HUES48 (cell line): ENCODE data around the gene TMEM229B.

Experiments
- H3K27ac ChIP-seq: one replicate; pipeline ENCODE4 v1.7.0; 2013; ENCODE audit warnings: low read depth, low read length, inconsistent platforms
- H3K27me3 ChIP-seq: 2 replicates; pipeline ENCODE4 v1.6.1; 2013; ENCODE audit warnings: mild to moderate bottlenecking, low read length; ENCODE audit not compliant: control insufficient read depth, insufficient read depth
- H3K36me3 ChIP-seq: 2 replicates; pipeline ENCODE4 v1.6.1; 2013; ENCODE audit warnings: low read length; ENCODE audit not compliant: control insufficient read depth, insufficient read depth
- H3K4me1 ChIP-seq: 2 replicates; pipeline ENCODE4 v1.6.1; 2013; ENCODE audit warnings: mild to moderate bottlenecking, low read length; ENCODE audit not compliant: control insufficient read depth, insufficient read depth
- H3K4me3 ChIP-seq: 2 replicates; pipeline ENCODE4 v1.5.1; 2013; ENCODE audit warnings: mild to moderate bottlenecking, low read depth, low read length
- H3K9ac ChIP-seq: 2 replicates; pipeline ENCODE4 v1.6.1; 2013; ENCODE audit warnings: mild to moderate bottlenecking, low read depth, low read length, moderate library complexity
- H3K9me3 ChIP-seq: 2 replicates; pipeline ENCODE4 v1.6.1; 2013; ENCODE audit warnings: low read length; ENCODE audit not compliant: control insufficient read depth, insufficient read depth

The TMEM229B gene

DNA sequence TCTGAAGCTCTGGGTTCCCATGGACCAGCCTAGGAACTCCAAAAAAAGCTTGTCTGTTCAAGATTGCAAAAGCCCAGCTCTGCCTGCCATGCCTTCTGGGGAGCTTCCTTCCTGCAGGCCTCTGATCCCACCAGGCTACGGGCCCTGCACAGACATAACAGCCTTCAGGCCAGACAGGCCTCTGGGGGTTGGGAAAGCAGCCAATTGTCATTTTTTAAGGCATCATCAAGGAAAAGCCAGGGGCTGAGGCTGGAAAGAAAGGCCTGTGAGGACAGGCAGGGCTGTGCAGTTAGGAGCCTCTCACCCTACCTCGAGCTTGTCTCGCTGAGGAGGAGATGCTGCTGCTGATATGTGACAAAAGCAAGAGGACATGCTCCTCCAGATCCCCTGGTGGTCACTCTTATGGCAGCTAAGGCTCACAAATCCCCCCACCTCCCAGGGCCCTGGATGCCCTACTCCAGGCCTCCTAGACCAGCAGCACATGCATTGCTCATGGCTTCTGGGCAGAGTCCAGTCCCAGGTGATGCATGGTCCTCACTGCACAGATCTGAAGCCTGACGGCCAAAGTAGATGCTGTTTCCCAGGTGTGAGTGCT lies 2.9 kb downstream of the TMEM229B start:
- Histone ChIP-seq H3K9me3 (no peaks in the 10 kb centered on the region), H3K9ac (no peak overlapping the region), H3K27ac (no peak overlapping the region)

DNA sequence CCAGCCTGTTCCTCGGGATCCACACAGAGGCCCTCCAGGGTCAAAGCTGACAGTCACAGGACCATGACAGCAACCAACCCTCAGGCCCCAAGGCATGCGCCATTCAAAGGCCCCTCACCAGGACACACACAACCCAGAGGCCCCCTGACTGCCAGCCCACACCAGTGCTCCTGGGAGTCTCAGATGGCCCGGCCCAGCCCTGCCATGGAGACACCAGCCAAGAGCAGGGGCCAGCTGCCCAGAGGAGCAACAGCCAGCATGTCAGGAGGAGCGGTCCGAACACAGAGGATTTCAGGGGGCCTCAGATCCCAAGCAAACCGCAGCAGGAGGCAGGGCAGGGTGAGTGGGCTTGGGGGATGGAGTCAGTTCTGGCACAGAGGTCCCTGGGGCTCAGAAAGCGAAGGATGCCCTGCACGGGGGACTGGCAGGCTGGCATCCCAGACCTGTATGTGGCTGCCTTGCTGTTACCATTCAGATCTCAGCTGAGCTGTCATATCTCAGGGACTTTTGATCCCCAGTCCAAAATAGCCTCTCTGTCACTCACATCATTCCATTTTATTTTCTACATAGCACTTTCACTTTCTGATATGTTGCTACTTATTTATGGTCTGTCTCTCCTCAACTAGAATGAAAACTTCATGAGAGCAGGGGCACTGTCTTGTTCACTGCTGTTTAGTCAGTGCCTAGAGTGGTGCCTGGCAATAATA lies 4.8 kb downstream of the TMEM229B start:
- H3K27me3 ChIP-seq = no peaks in the 10 kb centered on the region

More for the DNA sequence above, 2.9 kb downstream of the TMEM229B start:
- no peaks in the 10 kb centered on the region for H3K27me3 ChIP-seq
- no peaks in the 10 kb centered on the region for H3K36me3 ChIP-seq
- H3K4me1 ChIP-seq = no peaks in the 10 kb centered on the region
- no peak overlapping the region for H3K4me3 ChIP-seq

DNA sequence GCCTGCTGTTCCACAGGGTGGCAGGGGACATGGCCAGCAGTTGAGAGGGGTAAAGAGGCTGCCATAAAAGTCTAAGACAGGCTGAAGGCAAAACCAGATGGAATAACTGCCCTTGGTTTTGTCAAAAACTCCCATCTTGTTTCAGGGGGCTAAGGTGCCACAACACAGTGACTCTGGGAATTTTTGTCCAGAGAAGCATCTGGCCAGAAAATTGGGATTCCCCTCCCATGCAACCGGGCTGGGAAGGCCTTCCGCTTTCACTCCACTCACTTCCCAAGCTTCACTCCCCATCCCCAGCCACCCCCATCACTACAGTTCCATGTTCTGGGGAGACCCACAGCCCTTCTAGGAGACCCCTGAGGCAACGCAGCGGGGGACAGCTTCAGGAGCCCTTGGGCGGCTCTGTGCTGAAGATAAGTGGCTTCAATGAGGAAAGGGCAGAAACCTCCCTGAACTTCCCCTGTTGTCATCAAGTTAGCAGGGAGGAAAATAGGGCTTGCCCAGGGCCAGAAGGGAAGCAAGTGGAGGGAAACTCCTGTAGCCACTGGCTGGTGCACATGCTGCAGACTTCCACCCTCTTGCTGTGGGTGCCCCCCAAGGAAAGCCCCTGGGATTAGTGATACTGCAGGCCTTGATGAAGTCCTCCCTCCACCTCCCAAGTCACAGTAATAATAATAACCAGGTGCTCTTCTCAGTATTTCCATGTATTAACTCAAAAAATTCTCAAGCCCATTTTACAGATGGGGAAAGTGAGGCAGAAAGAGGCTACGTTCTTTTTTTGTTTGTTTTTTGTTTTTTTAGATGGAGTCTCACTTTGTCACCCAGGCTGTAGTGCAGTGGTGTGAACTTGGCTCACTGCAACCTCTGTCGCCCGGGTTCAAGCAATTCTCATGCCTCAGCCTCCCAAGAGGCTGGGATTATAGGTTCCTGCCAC lies 6.0 kb downstream of the TMEM229B start:
- Histone ChIP-seq H3K9ac (no peak overlapping the region), H3K27ac (no peak overlapping the region), H3K4me3 (no peak overlapping the region), H3K27me3 (no peaks in the 10 kb centered on the region), H3K36me3 (no peaks in the 10 kb centered on the region), H3K9me3 (no peaks in the 10 kb centered on the region), H3K4me1 (no peaks in the 10 kb centered on the region)

More for the DNA sequence above, 4.8 kb downstream of the TMEM229B start:
- Histone ChIP-seq H3K9me3 (no peaks in the 10 kb centered on the region), H3K36me3 (no peaks in the 10 kb centered on the region), H3K4me3 (no peak overlapping the region), H3K27ac (no peak overlapping the region), H3K4me1 (no peaks in the 10 kb centered on the region), H3K9ac (no peak overlapping the region)

DNA sequence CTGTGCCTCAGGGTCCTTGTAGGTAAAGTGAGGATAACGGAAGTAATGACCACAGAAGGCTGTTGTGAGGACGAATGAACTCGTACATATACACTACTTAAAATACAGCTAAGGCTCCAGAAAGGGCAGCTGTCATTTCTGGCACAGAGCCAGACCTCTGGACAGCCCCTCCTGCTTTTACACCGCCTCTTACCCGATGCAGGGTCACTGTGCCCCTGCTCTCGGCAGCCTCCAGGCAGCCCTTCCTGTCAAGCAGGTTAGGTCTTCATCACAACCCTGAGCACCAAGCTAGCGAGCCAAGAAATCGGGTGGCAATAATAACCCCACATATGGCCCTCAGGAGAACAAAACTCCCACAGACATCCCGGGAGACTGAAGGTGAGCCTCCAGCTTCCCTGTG lies 8.5 kb downstream of the TMEM229B start:
- H3K9ac ChIP-seq = no peak overlapping the region
- no peaks in the 10 kb centered on the region for H3K4me1 ChIP-seq
- H3K27me3 ChIP-seq = no peaks in the 10 kb centered on the region
- H3K36me3 ChIP-seq = no peaks in the 10 kb centered on the region
- H3K9me3 ChIP-seq = no peaks in the 10 kb centered on the region
- no peak overlapping the region for H3K27ac ChIP-seq
- H3K4me3 ChIP-seq = no peak overlapping the region

DNA sequence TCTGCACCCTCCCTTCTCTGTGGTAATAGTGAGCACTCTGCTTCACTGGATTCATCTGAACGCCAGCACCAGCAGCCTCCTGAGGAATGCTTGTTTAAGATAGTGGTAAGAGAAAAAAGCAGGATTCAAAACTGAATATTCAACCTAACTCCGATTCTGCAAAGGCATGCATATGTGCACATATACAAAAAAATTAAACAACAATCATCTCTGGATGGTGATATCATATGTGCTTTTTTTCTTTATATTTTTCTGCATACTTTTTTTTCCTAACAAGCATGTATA lies 9.8 kb downstream of the TMEM229B start:
- Histone ChIP-seq H3K9ac (no peak overlapping the region), H3K36me3 (no peaks in the 10 kb centered on the region), H3K27ac (no peak overlapping the region), H3K27me3 (no peaks in the 10 kb centered on the region), H3K4me1 (no peaks in the 10 kb centered on the region), H3K4me3 (no peak overlapping the region), H3K9me3 (no peaks in the 10 kb centered on the region)

DNA sequence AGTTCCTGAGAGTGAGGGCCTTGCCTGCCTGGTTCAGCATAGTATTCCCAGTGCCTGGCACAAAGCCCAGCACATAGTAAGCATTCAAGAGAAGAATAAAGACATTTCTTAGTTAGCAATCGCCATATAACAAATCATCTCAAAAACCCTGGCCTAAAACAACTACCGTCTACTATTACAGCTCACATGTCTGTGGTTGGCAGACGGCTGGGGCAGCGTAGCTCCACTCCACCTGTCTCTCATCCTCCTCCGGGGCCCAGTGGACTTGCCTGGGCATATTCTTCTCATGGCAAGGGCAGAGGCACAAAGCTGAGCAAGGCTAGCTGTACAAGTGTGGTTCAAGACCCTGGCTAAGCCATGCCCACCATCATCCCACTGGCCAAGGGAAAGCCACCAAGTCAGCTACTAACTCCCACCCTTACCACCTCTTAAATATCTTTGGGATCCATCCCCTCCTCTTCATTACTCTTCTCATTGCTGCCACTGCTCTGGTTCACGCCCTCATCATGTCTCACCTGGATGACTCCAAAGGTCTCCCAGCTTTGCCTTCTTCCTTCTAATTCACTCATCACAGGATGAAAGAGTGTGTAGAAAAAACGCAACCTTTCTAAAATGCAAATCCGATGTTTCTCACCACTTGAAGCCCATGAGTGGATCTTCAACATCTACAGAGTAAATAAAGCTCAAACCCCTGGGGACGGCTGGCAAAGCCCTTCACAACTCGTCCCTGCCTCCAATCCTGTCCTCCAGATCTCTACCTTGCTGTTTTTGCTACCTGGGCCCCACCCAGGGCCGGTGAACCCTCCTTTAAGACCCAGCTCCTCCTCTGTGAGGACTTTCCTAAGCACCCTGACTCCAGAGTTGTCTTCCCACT lies 10.4 kb downstream of the TMEM229B start:
- H3K27ac ChIP-seq = no peak overlapping the region
- no peaks in the 10 kb centered on the region for H3K9me3 ChIP-seq
- H3K9ac ChIP-seq = no peak overlapping the region
- H3K4me1 ChIP-seq = no peaks in the 10 kb centered on the region
- no peaks in the 10 kb centered on the region for H3K27me3 ChIP-seq
- H3K36me3 ChIP-seq = no peaks in the 10 kb centered on the region
- no peak overlapping the region for H3K4me3 ChIP-seq

DNA sequence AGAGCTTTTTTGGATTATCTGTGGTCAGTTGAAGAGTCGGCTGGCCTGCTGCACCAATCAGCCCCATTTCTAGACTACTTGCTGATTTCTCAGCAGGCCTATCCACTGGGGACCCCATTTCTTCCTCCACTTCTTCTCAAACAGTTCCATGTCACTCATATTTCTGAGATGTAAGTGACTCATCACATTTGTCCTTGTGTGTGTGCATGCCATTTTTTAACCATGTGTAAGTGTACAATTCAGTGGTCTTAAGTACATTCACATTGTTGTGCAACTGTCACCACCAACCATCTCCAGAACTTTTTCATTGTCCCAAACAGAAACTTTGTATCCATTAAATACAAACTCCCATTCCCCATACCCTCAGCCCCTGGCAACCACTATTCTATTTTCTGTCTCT lies 14.2 kb downstream of the TMEM229B start:
- H3K27me3 ChIP-seq = no peaks in the 10 kb centered on the region
- H3K9me3 ChIP-seq = no peaks in the 10 kb centered on the region
- no peaks in the 10 kb centered on the region for H3K4me1 ChIP-seq
- H3K36me3 ChIP-seq = no peaks in the 10 kb centered on the region
- no peak overlapping the region for H3K9ac ChIP-seq
- H3K4me3 ChIP-seq = no peak overlapping the region
- H3K27ac ChIP-seq = no peak overlapping the region

DNA sequence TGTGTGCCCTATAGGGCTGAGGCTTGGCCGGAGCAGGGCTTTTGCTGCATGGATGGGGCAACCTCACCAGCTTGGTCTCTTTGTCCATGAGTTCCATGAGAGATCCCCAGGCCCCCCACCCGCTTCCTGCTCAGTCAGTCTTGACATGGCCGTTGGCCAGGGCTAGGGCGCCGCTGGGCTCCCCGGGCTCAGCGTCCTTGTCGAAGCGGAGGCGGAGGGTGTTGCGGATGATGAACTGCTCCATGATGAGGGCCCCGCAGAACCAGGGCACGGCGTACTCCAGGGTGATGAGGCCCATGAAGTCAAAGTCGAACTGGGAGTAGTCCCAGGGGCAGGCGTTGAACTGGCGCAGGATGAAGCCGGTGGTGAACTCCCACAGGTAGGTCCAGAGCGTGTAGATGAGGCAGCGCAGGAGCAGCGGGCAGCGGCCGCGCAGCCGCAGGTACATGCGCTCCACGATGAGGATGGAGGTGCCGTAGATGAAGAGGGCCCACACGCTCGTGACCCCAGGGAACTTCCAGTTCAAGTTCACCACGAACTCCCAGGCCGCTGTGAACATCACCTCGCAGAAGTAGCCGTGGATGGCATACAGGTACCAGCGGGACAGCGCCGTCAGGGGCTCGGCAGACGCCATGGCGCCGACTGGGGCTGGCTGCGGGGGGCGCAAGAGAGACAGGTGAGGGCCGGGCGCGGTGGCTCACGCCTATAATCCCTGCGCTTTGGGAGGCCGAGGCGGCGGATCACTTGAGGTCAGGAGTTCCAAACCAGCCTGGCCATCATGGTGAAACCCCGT lies 15.0 kb downstream of the TMEM229B start:
- Histone ChIP-seq H3K27me3 (no peaks in the 10 kb centered on the region), H3K36me3 (no peaks in the 10 kb centered on the region), H3K27ac (no peak overlapping the region), H3K9me3 (no peaks in the 10 kb centered on the region), H3K4me1 (no peaks in the 10 kb centered on the region), H3K4me3 (no peak overlapping the region), H3K9ac (no peak overlapping the region)

DNA sequence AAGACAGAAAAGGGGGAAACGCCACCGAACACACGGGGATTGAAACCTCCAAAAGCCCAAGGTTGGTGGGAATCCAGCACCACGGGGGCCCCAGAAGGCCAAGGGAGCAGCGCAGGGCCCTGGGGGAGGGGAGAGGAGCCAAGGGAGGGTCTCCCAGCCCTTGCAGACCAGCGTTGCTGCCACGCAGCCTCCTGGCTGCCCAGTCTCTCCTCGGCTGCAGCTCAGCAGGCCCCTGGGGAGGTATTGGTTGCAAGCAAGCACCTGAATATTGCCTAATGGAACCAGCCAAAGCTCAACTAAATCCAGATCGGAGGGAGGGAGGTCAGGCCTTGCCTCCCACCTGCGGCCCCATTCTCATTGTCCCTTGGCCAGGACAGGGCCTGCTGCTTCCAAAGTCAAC lies 15.8 kb downstream of the TMEM229B start:
- no peaks in the 10 kb centered on the region for H3K9me3 ChIP-seq
- H3K9ac ChIP-seq = no peak overlapping the region
- no peak overlapping the region for H3K27ac ChIP-seq
- no peaks in the 10 kb centered on the region for H3K27me3 ChIP-seq
- no peak overlapping the region for H3K4me3 ChIP-seq
- no peaks in the 10 kb centered on the region for H3K36me3 ChIP-seq
- H3K4me1 ChIP-seq = no peaks in the 10 kb centered on the region

DNA sequence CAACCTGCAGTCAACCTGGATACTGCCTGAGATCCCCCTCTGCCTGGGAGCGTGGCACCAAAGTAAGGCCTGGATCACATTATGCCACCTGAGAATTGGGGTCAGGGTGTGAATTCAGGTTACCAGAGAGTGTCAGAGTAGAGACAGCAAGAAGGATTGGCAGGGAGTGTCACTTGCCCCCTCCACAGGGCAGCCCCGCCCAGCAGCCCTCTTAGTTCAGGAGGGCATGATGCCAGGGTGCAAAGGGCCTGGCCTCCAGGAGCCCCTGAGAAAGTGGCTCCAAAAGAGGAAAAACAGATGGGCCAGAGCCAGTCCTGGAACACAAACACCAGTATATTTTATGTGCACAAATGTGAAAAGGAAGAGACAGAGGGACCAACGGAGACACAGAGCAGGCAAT lies 18.6 kb downstream of the TMEM229B start:
- Histone ChIP-seq H3K4me1 (no peaks in the 10 kb centered on the region), H3K27ac (no peak overlapping the region), H3K27me3 (no peaks in the 10 kb centered on the region), H3K4me3 (no peak overlapping the region), H3K9me3 (no peaks in the 10 kb centered on the region), H3K9ac (no peak overlapping the region), H3K36me3 (no peaks in the 10 kb centered on the region)
